Body of pancreas (tissue), 4 donors: Measurements from ENCODE around the gene STRBP. TPM values are rescaled to one million over a fixed set of nuclear protein-coding genes. Genes with fewer than 3 reads are reported as not detected.

Experiments used
- ATAC-seq: fragments of 150-250 bp; one replicate; pipeline ENCODE4 v1.9.1; 2016
- DNase-seq, 4 donors: peaks; one replicate each; pipeline ENCODE4 v3.0.0-alpha.2; 2019
- H3K27ac ChIP-seq, 4 donors: fragments of 200-600 bp; sonication (generic); 1 replicate in 3 of 4; 2 replicates in 1 of 4; pipeline versions ENCODE4 v1.5.1 to v1.6.1; 2016 to 2019; ENCODE audit warnings: mild to moderate bottlenecking in 1 of 4, mixed read lengths in 1 of 4, moderate library complexity in 1 of 4
- H3K27me3 ChIP-seq, 2 donors: fragments of 200-600 bp; sonication (generic); one replicate each; pipeline ENCODE4 v1.6.0; 2016; ENCODE audit warnings: mild to moderate bottlenecking in 1 of 2
- H3K36me3 ChIP-seq, 2 donors: fragments of 200-600 bp; sonication (generic); replicated peaks in 1 of 2; 2 replicates each; pipeline ENCODE4 v1.5.1; 2016; ENCODE audit warnings: low read depth in 2 of 2; ENCODE audit not compliant: insufficient read depth in 1 of 2
- H3K4me1 ChIP-seq: fragments of 200-600 bp; sonication (generic); one replicate; pipeline ENCODE4 v1.6.0; 2016
- H3K4me3 ChIP-seq, 2 donors: fragments of 200-600 bp; sonication (generic); 1 replicate in 1 of 2; 2 replicates in 1 of 2; pipeline ENCODE4 v1.5.1; 2016 to 2019
- H3K9me3 ChIP-seq, 3 donors: fragments of 200-600 bp; sonication (generic); 1 replicate in 2 of 3; 2 replicates in 1 of 3; pipeline ENCODE4 v1.5.1; 2016
- POLR2A ChIP-seq, 3 donors: fragments of 450-650 bp; IDR thresholded peaks; one replicate each; pipeline ENCODE4 v1.6.1; 2016; ENCODE audit warnings: antibody characterized with exemption in 3 of 3, mild to moderate bottlenecking in 2 of 3
- WGBS, 2 donors: methylation state at CpG; one replicate each; pipeline ENCODE4 v1.1.5; 2017; 5-methylcytosine and 5-hydroxymethylcytosine counted together
- intact Hi-C: fragments of 100-400 bp; cut with DNase I; formaldehyde crosslinking; loops from one replicate; pipeline ENCODE4 v1.15.1; 2023
- total RNA-seq, 2 donors: library from RNA; depleted of rRNA; stranded (reverse); fragments of >200 nt; gene quantifications; one replicate each; pipeline ENCODE4 v1.1.0, GENCODE V29; 2016
- TF ChIP-seq, protein P1 (sequence below), 7 experiments: fragments of 450-650 bp in 4 of 7; fragments of 200-600 bp in 3 of 7; sonication (generic) in 3 of 7; IDR thresholded peaks; one replicate each; pipeline ENCODE4 v1.5.1; 2016 to 2019; ENCODE audit warnings: antibody characterized with exemption in 7 of 7

STRBP gene
- total RNA-seq, 2 donors from 2014 or later, result 11.5 to 13.5 TPM

DNA sequence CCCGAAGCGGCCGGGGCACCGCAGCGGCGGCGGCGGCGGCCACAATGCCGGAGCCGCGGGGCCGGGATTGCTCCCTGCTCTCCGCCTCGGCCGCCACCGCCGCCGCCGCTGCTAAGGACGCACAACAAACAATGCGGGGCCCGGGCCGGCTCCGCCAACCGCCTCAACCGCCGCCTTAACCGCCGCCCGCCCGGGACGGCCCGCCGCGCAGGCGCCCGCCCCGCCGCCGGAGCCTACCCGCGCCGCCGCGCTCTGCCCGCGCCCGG is 254 bp downstream of the STRBP start:
- Histone ChIP-seq H3K4me1 (peaks cover 22% of the 10 kb centered on the region), H3K27ac (peak overlapping the region; percentile 73 to 86 (median 79)), H3K36me3 (no peaks in the 10 kb centered on the region), H3K27me3 (no peaks in the 10 kb centered on the region), H3K4me3 (peak overlapping the region; percentile 65 to 93), H3K9me3 (no peaks in the 10 kb centered on the region)
- 0 to 2% methylated on average over 10 to 49 of the region's 49 CpGs for WGBS, 2 donors
- TF ChIP-seq, protein P1, sequence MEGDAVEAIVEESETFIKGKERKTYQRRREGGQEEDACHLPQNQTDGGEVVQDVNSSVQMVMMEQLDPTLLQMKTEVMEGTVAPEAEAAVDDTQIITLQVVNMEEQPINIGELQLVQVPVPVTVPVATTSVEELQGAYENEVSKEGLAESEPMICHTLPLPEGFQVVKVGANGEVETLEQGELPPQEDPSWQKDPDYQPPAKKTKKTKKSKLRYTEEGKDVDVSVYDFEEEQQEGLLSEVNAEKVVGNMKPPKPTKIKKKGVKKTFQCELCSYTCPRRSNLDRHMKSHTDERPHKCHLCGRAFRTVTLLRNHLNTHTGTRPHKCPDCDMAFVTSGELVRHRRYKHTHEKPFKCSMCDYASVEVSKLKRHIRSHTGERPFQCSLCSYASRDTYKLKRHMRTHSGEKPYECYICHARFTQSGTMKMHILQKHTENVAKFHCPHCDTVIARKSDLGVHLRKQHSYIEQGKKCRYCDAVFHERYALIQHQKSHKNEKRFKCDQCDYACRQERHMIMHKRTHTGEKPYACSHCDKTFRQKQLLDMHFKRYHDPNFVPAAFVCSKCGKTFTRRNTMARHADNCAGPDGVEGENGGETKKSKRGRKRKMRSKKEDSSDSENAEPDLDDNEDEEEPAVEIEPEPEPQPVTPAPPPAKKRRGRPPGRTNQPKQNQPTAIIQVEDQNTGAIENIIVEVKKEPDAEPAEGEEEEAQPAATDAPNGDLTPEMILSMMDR (IDR thresholded peaks at IDR 0.05), result no peak
- no peak for TF ChIP-seq POLR2A (IDR thresholded peaks at IDR 0.05)
- peak; percentile 54 for ATAC-seq
- DNase-seq, result no peak
- intact Hi-C loops, result no loop called here

DNA sequence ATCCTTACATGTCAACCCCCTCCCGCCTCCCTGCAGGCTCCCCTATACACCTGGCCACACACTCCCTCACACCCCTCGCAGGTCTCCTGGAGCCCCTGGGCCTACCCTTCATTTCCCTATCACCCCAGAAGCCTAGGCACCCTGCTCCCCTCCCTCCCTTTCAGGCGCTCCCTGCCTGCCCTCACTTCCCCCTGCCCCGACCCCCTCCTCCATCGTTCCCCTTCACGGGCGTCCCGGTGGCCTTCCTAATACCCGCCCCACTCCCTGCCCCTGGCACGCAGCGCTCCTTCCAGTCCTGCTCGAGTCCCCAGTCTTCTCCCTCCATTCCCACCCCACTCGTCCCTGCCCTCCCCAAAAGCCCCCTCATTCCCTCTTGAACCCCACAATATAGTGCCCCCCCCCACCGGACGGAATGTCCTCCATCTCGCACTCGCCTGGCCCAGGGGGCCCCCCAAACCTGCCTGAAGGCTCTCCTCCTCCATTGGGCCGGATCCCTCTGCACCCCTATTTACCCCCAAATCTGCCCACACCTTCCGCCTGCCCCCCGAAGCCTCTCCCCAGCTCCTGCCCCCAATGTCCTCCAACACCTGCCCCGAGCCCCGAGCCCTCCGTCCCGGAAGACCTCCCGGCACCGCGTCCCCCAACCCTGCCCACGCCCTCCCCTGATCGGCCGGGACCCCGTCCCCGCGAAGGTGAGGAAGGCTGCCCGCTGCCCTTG is 746 bp downstream of the STRBP start:
- intact Hi-C loops, result no loop called here
- no peak for ATAC-seq
- WGBS, 2 donors, result 2 to 4% methylated on average over 34 of the region's 34 CpGs

DNA sequence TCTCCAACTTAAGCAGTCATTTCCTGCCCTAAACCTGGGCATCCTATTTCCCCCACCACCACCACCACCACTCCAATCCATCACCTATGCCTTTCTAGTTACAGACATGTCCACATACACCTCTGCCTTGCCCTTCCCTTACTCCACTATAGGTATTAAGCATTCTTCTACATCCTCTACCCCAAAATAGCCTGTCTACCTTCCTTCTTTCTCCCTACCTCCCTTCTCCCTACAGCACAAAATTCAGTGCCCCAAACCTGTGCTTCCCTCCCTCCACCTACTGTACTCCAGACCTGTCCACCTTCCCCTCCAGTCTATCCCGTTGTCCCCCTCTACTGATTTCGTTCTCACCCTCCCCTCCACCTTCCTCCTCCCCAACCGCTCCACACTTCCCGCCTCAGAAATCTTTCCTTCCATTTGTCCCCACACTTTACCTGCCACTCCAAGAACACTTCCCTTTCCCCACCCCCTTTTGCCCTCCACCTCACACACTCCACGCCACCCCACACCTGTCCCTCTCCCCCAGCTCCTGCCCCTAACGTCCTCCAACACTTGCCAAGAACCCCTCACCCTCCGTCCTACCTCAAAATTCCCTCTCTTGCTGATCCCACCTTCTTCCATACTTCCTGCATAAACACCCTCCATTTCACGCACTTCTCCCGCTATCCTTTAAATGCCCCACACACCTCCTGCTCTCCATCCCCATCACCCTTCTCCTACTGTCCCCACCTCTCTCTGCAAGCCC is 1.6 kb downstream of the STRBP start:
- H3K27me3 ChIP-seq, result no peaks in the 10 kb centered on the region
- no peak for DNase-seq
- no peaks in the 10 kb centered on the region for H3K36me3 ChIP-seq
- H3K4me1 ChIP-seq, result peaks cover 34% of the 10 kb centered on the region
- H3K27ac ChIP-seq, result peak overlapping the region in 1 of 4 donors; percentile 86
- no peaks in the 10 kb centered on the region for H3K9me3 ChIP-seq
- no peak for ATAC-seq
- WGBS, 2 donors, result 68 to 73% methylated on average over 9 of the region's 9 CpGs
- no peak overlapping the region for H3K4me3 ChIP-seq
- TF ChIP-seq, protein P1 (IDR thresholded peaks at IDR 0.05), result no peak
- intact Hi-C loops, result no loop called here

More for the DNA sequence above, 746 bp downstream of the STRBP start:
- H3K9me3 ChIP-seq, result no peaks in the 10 kb centered on the region
- no peaks in the 10 kb centered on the region for H3K36me3 ChIP-seq
- no peaks in the 10 kb centered on the region for H3K27me3 ChIP-seq
- H3K4me1 ChIP-seq, result peaks cover 26% of the 10 kb centered on the region
- H3K4me3 ChIP-seq, result peak overlapping the region; percentile 65 to 93
- TF ChIP-seq POLR2A (IDR thresholded peaks at IDR 0.05), result no peak
- TF ChIP-seq, protein P1 (IDR thresholded peaks at IDR 0.05), result no peak
- DNase-seq, result peak; percentile 15 to 27 (median 26)
- H3K27ac ChIP-seq, result peak overlapping the region in 3 of 4 donors; percentile 78 to 86 (median 80)

DNA sequence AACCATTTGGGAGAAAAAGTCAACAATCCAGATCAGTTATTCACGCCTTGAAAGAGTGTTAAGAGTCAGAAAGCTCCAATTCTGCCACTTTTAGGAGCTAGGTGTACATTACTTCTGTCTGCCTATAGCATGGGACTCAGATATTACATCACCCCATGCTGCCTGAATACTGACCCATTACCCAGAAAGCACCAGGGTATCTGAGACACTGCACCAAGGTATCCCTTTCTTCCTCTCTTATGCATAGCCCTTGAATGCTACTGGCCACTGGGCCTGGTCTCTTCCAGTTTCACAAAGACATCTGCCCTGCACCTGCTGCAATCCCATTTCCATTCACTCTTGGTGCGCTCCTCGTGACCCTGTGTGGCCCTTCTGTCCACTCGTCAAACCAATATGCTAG is 2.6 kb downstream of the STRBP start:
- ATAC-seq (no peak), DNase-seq (peak in 1 of 4 donors; percentile 10)
- H3K27ac ChIP-seq, result no peak overlapping the region
- H3K4me1 ChIP-seq, result peaks cover 42% of the 10 kb centered on the region
- no peak overlapping the region for H3K4me3 ChIP-seq
- H3K27me3 ChIP-seq, result no peaks in the 10 kb centered on the region
- no peak for TF ChIP-seq POLR2A (IDR thresholded peaks at IDR 0.05)
- TF ChIP-seq, protein P1 (IDR thresholded peaks at IDR 0.05), result no peak
- intact Hi-C loops, result no loop called here
- H3K9me3 ChIP-seq, result no peaks in the 10 kb centered on the region
- 83 to 84% methylated on average over 4 of the region's 4 CpGs for WGBS, 2 donors
- H3K36me3 ChIP-seq, result no peaks in the 10 kb centered on the region
